GM23248 (cell line): ENCODE data around the gene LATS1. TPM values are rescaled to one million over a fixed set of nuclear protein-coding genes. Genes with fewer than 3 reads are reported as not detected.

Experiments
- DNase-seq: peaks from one replicate; pipeline ENCODE4 v3.0.0-alpha.2; 2015
- H2AFZ ChIP-seq: fragments of 200-600 bp; sonication (generic); 2 replicates; pipeline ENCODE4 v1.6.1; 2016; ENCODE audit warnings: antibody characterized with exemption
- H3F3A ChIP-seq: fragments of 200-600 bp; sonication (generic); 2 replicates; pipeline ENCODE4 v1.6.1; 2016; ENCODE audit warnings: mild to moderate bottlenecking, antibody characterized with exemption, mixed run types; ENCODE audit not compliant: insufficient read depth
- H3K27ac ChIP-seq: fragments of 200-600 bp; sonication (generic); 2 replicates; pipeline ENCODE4 v1.5.1; 2016; ENCODE audit warnings: mild to moderate bottlenecking
- H3K27me3 ChIP-seq: fragments of 200-600 bp; sonication (generic); replicated peaks from 2 replicates; pipeline ENCODE4 v1.6.1; 2016; ENCODE audit warnings: mild to moderate bottlenecking; ENCODE audit not compliant: insufficient read depth
- H3K36me3 ChIP-seq: fragments of 200-600 bp; sonication (generic); 2 replicates; pipeline ENCODE4 v1.6.1; 2016; ENCODE audit warnings: low read depth, mild to moderate bottlenecking
- H3K4me1 ChIP-seq: fragments of 200-600 bp; sonication (generic); 2 replicates; pipeline ENCODE4 v1.6.1; 2016; ENCODE audit warnings: mild to moderate bottlenecking; ENCODE audit not compliant: insufficient read depth
- H3K4me2 ChIP-seq: fragments of 200-600 bp; sonication (generic); one replicate; pipeline ENCODE4 v1.6.1; 2016; ENCODE audit warnings: mild to moderate bottlenecking; ENCODE audit not compliant: unreplicated experiment
- H3K4me3 ChIP-seq: fragments of 200-600 bp; sonication (generic); 2 replicates; pipeline ENCODE4 v1.5.1; 2016; ENCODE audit warnings: mild to moderate bottlenecking
- H3K79me2 ChIP-seq: fragments of 200-600 bp; sonication (generic); 2 replicates; pipeline ENCODE4 v1.6.1; 2016; ENCODE audit warnings: mild to moderate bottlenecking; ENCODE audit not compliant: insufficient read depth
- H3K9ac ChIP-seq: fragments of 200-600 bp; sonication (generic); 2 replicates; pipeline ENCODE4 v1.6.1; 2016; ENCODE audit warnings: mild to moderate bottlenecking
- H3K9me2 ChIP-seq: fragments of 200-600 bp; sonication (generic); 2 replicates; pipeline ENCODE4 v1.6.1; 2016; ENCODE audit warnings: mixed run types, mild to moderate bottlenecking, moderate library complexity; ENCODE audit not compliant: insufficient read depth
- H3K9me3 ChIP-seq: fragments of 200-600 bp; sonication (generic); one replicate; pipeline ENCODE4 v1.6.1; 2017; ENCODE audit warnings: low read depth
- H4K20me1 ChIP-seq: fragments of 200-600 bp; sonication (generic); 2 replicates; pipeline ENCODE4 v1.6.0; 2016; ENCODE audit not compliant: insufficient read depth
- EZH2 ChIP-seq: fragments of 200-600 bp; sonication (generic); IDR thresholded peaks from 2 replicates; pipeline ENCODE4 v1.6.1; 2018; ENCODE audit warnings: antibody characterized with exemption, mild to moderate bottlenecking; ENCODE audit not compliant: insufficient read depth, poor library complexity, severe bottlenecking
- EZH2phosphoT487 ChIP-seq: fragments of 200-600 bp; sonication (generic); IDR thresholded peaks from 2 replicates; pipeline ENCODE4 v1.6.1; 2018; ENCODE audit warnings: antibody characterized with exemption, moderate library complexity, mild to moderate bottlenecking, low read depth; ENCODE audit not compliant: insufficient read depth
- WGBS, 2 experiments: methylation state at CpG; one replicate each; pipeline ENCODE4 v1.1.6; 2015 to 2017; ENCODE audit warnings: low lambda C conversion rate in 2 of 2, low coverage in 1 of 2; ENCODE audit errors: missing lambda C conversion rate in 2 of 2; 5-methylcytosine and 5-hydroxymethylcytosine counted together
- in situ Hi-C: fragments of 300-500 bp; cut with MboI; formaldehyde crosslinking; loops from 2 replicates; pipeline ENCODE4 v1.15.0; 2020
- polyA plus RNA-seq: library from polyadenylated mRNA; unstranded; fragments of >200 nt; fragmentation: Nextera tagmentation; extraction: Ambion mirVana; gene quantifications from 2 replicates; pipeline ENCODE4 v1.2.1, GENCODE V29; 2016
- total RNA-seq: library from RNA; depleted of rRNA; stranded (reverse); fragments of >200 nt; shearing (Covaris generic); gene quantifications from 2 replicates; pipeline ENCODE4 v1.2.3, GENCODE V29; 2014

LATS1 gene
- total and polyA plus RNA-seq, 2 experiments from 2014 or later: 12.8 to 20.2 TPM

- no peak overlapping the region for H3K9ac ChIP-seq
- H3K79me2 ChIP-seq: peaks cover 100% of the 10 kb centered on the region
- peaks cover 12% of the 10 kb centered on the region; the same call in 1 of the 2 replicates for H3F3A ChIP-seq
- no peak overlapping the region for H2AFZ ChIP-seq
- peaks cover 10% of the 10 kb centered on the region for H3K4me1 ChIP-seq
- H3K36me3 ChIP-seq: no peaks in the 10 kb centered on the region
- TF ChIP-seq EZH2phosphoT487 (no peak), EZH2 (no peak)
- H3K27me3 ChIP-seq: no peaks in the 10 kb centered on the region
- H3K9me3 ChIP-seq: no peaks in the 10 kb centered on the region
- H3K27ac ChIP-seq: no peak overlapping the region
- no peak for DNase-seq
- H3K9me2 ChIP-seq: no peaks in the 10 kb centered on the region; the same call in 1 of the 2 replicates
- no peak overlapping the region for H3K4me2 ChIP-seq
- in situ Hi-C loops: no loop called here
- 96 to 98% methylated on average over 5 of the region's 5 CpGs for WGBS, 2 experiments
- no peaks in the 10 kb centered on the region for H4K20me1 ChIP-seq
- H3K4me3 ChIP-seq: no peak overlapping the region
Measured at GRCh38 chr6:149711711-149712110, 6.2 kb downstream of the LATS1 start.

- Histone ChIP-seq H3K79me2 (peaks cover 100% of the 10 kb centered on the region), H3K4me3 (peak overlapping the region; percentile 46), H3K4me1 (peaks cover 46% of the 10 kb centered on the region), H4K20me1 (peaks cover 8% of the 10 kb centered on the region; the same call in 1 of the 2 replicates), H3K9ac (peak overlapping the region; percentile 48), H3K4me2 (peak overlapping the region; percentile 53), H3K36me3 (no peaks in the 10 kb centered on the region), H3K27me3 (no peaks in the 10 kb centered on the region), H3K9me3 (no peaks in the 10 kb centered on the region), H3F3A (peaks cover 31% of the 10 kb centered on the region), H3K27ac (peak overlapping the region; percentile 50), H3K9me2 (no peaks in the 10 kb centered on the region), H2AFZ (peak overlapping the region; percentile 29)
- 6 to 8% methylated on average over 7 of the region's 7 CpGs for WGBS, 2 experiments
- TF ChIP-seq EZH2phosphoT487 (no peak), EZH2 (no peak)
- peak; percentile 70 for DNase-seq
- in situ Hi-C loops: no loop called here
Measured at GRCh38 chr6:149701714-149702113, 16.2 kb downstream of the LATS1 start.

- no peak for TF ChIP-seq EZH2
- no peak for TF ChIP-seq EZH2phosphoT487
- in situ Hi-C loops: no loop called here
- 100% methylated on average over 2 of the region's 2 CpGs for WGBS, 2 experiments
- no peak overlapping the region for H3K9ac ChIP-seq
- no peak for DNase-seq
- H3K27ac ChIP-seq: no peak overlapping the region
- no peak overlapping the region for H2AFZ ChIP-seq
- no peaks in the 10 kb centered on the region for H3K9me3 ChIP-seq
- peaks cover 31% of the 10 kb centered on the region for H3F3A ChIP-seq
- H3K9me2 ChIP-seq: no peaks in the 10 kb centered on the region
- peaks cover 100% of the 10 kb centered on the region for H3K79me2 ChIP-seq
- H3K27me3 ChIP-seq: no peaks in the 10 kb centered on the region
- H4K20me1 ChIP-seq: 0 out of 2 replicates have a peak, but pooled peaks cover 8% of the 10 kb centered on the region
- H3K4me1 ChIP-seq: peaks cover 31% of the 10 kb centered on the region
- H3K4me2 ChIP-seq: no peak overlapping the region
- H3K36me3 ChIP-seq: peaks cover 10% of the 10 kb centered on the region; the same call in 1 of the 2 replicates
- H3K4me3 ChIP-seq: no peak overlapping the region
Measured at GRCh38 chr6:149699150-149699549, 18.8 kb downstream of the LATS1 start.

- H3K9me3 ChIP-seq: no peaks in the 10 kb centered on the region
- peaks cover 31% of the 10 kb centered on the region for H3F3A ChIP-seq
- H3K4me2 ChIP-seq: no peak overlapping the region
- no peak for TF ChIP-seq EZH2phosphoT487
- TF ChIP-seq EZH2: no peak
- in situ Hi-C loops: no loop called here
- no peaks in the 10 kb centered on the region for H3K27me3 ChIP-seq
- 96 to 98% methylated on average over 2 of the region's 2 CpGs for WGBS, 2 experiments
- no peak for DNase-seq
- H3K4me1 ChIP-seq: peaks cover 30% of the 10 kb centered on the region
- no peak overlapping the region for H3K9ac ChIP-seq
- H3K27ac ChIP-seq: no peak overlapping the region
- H3K36me3 ChIP-seq: peaks cover 19% of the 10 kb centered on the region; the same call in 1 of the 2 replicates
- peaks cover 100% of the 10 kb centered on the region for H3K79me2 ChIP-seq
- no peaks in the 10 kb centered on the region for H3K9me2 ChIP-seq
- H4K20me1 ChIP-seq: peaks cover 6% of the 10 kb centered on the region; the same call in 1 of the 2 replicates
- H3K4me3 ChIP-seq: no peak overlapping the region
- H2AFZ ChIP-seq: no peak overlapping the region
Measured at GRCh38 chr6:149698175-149698574, 19.7 kb downstream of the LATS1 start.

- Histone ChIP-seq H3K9me3 (no peaks in the 10 kb centered on the region), H3K36me3 (peaks cover 24% of the 10 kb centered on the region; the same call in 1 of the 2 replicates), H3K9ac (no peak overlapping the region), H3K4me1 (peaks cover 25% of the 10 kb centered on the region), H3F3A (peaks cover 27% of the 10 kb centered on the region), H3K27ac (0 out of 2 replicates have a peak overlapping the region, but pooled peaks have one; percentile 5), H3K79me2 (peaks cover 100% of the 10 kb centered on the region), H2AFZ (no peak overlapping the region), H3K4me3 (no peak overlapping the region), H3K9me2 (no peaks in the 10 kb centered on the region), H4K20me1 (peaks cover 5% of the 10 kb centered on the region; the same call in 1 of the 2 replicates), H3K27me3 (no peaks in the 10 kb centered on the region), H3K4me2 (peak overlapping the region; percentile 31)
- WGBS, 2 experiments: 3 to 7% methylated on average over 1 of the region's 1 CpG
- DNase-seq: peak; percentile 37
- no peak for TF ChIP-seq EZH2phosphoT487
- in situ Hi-C loops: no loop called here
Measured at GRCh38 chr6:149696901-149697300, 21.0 kb downstream of the LATS1 start.
